Skeletal muscle satellite cell (primary cell): ENCODE measurements around the gene DDAH2.

Experiments
- H3K27me3 ChIP-seq: 2 replicates; pipeline ENCODE4 v1.7.0; 2013; ENCODE audit warnings: low read length; ENCODE audit not compliant: control insufficient read depth, insufficient read depth
- H3K36me3 ChIP-seq: 2 replicates; pipeline ENCODE4 v1.7.0; 2013; ENCODE audit warnings: mild to moderate bottlenecking, control low read depth, low read length; ENCODE audit not compliant: insufficient read depth
- H3K4me1 ChIP-seq: 2 replicates; pipeline ENCODE4 v1.7.0; 2013; ENCODE audit warnings: low read length; ENCODE audit not compliant: control insufficient read depth, insufficient read depth
- H3K4me2 ChIP-seq: 2 replicates; pipeline ENCODE4 v1.7.0; 2013; ENCODE audit warnings: mild to moderate bottlenecking, low read length
- H3K4me3 ChIP-seq: 2 replicates; pipeline ENCODE4 v1.7.0; 2013; ENCODE audit warnings: low read length
- H3K9ac ChIP-seq: 2 replicates; pipeline ENCODE4 v1.7.0; 2013; ENCODE audit warnings: mild to moderate bottlenecking, low read depth, low read length, moderate library complexity
- H3K9me3 ChIP-seq: replicated peaks from 2 replicates; pipeline ENCODE4 v1.7.0; 2013; ENCODE audit warnings: mild to moderate bottlenecking, control low read depth, low read length

Gene DDAH2

GRCh38 chr6:31691078-31691463 is 38.0 kb downstream of the DDAH2 start:
- H3K27me3 ChIP-seq = no peaks in the 10 kb centered on the region
- no peak overlapping the region for H3K4me3 ChIP-seq
- H3K4me1 ChIP-seq = no peaks in the 10 kb centered on the region
- H3K36me3 ChIP-seq = peaks cover 75% of the 10 kb centered on the region
- H3K9ac ChIP-seq = no peak overlapping the region
- H3K9me3 ChIP-seq = no peaks in the 10 kb centered on the region
- no peak overlapping the region for H3K4me2 ChIP-seq

DNA sequence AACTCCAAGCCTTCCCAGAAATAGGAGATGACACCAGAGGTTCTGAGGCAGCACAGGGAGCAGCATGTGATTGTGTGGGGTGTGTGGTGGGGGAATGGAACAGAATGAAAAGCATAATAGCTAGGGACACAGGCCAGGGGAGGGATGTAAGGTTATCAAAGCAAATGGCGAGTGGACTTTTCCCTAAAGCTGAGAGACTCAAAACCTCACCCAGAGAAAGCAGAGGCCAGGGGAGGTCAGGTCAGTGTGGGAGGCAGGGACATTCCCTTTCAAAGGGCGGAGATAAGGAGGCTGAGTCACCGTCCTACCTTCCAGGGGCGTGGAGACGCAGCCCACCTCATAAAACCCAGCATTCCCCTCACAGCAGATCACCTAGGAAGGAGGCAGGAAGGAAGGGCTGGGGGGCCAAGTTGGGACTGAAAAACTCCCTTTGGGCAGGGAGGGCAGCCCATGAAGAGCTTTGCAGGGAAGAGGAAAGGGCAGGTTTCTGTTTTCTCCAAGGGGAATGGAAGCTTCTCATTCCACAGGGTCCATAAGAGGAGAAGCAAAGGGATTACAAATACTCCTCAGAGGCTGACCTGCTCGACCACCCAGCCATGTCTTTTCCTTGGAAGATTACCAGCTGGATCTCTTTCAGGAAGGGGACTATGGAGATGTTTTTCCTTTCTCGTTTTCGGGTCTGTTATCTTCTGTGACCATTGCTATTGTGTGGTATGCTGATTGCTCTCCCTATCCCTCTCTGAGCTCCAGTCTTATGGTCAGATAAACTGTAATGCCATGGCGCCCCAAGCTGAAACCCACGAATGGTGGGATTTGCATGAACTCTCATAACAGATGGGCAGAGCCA is 38.6 kb downstream of the DDAH2 start:
- Histone ChIP-seq H3K27me3 (no peaks in the 10 kb centered on the region), H3K4me1 (no peaks in the 10 kb centered on the region), H3K9me3 (no peaks in the 10 kb centered on the region), H3K4me3 (no peak overlapping the region), H3K9ac (no peak overlapping the region), H3K4me2 (no peak overlapping the region), H3K36me3 (peaks cover 77% of the 10 kb centered on the region)

DNA sequence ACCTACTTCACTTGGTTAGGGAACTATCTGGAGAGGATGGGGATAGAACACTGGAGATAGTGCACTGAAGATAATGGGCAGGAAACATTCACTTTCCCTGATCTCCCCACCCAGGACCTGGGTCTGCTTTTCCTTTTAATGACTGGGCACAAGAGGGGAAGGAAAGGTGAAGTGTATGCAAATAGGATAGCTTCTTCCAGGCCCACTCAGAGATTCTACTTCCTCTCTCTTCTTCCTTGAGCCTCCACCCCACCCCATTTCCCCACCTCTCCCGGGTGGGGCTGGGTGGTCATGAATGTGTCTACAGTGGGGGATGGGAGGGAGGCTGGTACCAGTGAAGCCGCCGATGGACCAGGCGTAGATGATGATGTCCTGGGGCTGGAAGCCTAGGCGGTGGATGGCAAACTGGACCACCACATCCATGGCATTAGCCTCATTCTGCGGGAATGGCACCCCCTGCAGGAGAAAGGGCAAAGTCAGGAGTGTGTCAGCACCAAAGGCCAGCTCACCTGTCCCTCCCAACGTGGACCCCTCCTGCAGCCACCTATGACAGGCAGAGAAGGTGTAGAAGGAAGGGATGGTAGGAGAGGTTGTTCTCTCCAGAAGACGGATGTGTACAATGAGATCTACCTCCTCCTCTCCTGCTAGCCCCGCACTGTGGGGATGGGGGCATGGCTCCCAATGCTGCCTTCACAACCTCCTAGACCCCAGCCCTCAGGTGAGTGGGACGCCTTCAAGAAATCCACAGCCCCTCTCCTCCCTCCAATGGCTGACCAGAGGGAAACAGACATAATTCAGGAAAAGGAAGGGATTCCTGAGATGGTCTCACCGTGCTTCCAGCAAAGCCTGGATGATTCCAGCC is 39.6 kb downstream of the DDAH2 start:
- Histone ChIP-seq H3K4me3 (no peak overlapping the region), H3K9ac (no peak overlapping the region), H3K27me3 (no peaks in the 10 kb centered on the region), H3K9me3 (no peaks in the 10 kb centered on the region), H3K4me2 (no peak overlapping the region), H3K4me1 (no peaks in the 10 kb centered on the region), H3K36me3 (peaks cover 74% of the 10 kb centered on the region)

DNA sequence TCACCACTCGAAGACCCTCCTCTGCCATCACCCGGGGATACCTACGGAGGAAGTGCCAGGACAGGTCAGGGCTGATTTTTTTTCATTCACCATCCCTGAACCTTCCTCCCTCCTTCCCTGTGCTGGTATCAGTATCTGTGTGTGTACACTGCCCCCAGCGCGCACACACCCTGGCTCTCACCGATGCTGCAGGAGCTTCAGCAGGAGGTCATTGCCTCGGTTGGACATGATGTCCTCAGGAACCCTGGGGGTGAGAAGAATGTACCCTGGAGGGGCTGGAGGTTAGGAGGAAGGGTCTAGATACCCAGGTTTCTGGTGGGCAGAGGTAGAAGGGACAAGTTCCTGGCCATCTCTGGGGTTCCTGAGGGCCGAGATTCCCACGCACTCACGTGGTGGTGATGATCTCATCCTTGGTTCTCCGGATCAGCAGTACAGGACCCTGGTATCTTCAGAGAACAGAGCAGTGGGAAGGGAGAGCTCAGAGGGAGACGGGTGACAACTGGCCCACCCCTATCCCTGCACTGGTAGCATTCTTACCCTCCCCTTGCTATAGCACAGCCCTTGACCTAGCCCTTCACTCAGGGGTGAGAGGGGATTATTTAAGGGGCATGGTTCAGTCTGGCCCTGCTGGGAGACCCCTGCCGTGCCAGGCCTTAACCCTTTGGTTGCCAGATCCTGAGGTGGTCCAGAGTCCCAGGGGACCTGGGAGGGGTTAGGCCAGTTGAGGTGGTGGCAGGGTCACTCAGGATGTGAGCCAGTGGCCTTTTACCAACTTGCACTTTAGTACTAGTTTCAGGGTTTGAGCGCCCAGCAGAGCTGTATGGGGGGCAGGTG is 41.0 kb downstream of the DDAH2 start:
- H3K9ac ChIP-seq = no peak overlapping the region
- no peak overlapping the region for H3K4me3 ChIP-seq
- no peaks in the 10 kb centered on the region for H3K4me1 ChIP-seq
- no peak overlapping the region for H3K4me2 ChIP-seq
- H3K36me3 ChIP-seq = peaks cover 68% of the 10 kb centered on the region
- no peaks in the 10 kb centered on the region for H3K9me3 ChIP-seq
- no peaks in the 10 kb centered on the region for H3K27me3 ChIP-seq

DNA sequence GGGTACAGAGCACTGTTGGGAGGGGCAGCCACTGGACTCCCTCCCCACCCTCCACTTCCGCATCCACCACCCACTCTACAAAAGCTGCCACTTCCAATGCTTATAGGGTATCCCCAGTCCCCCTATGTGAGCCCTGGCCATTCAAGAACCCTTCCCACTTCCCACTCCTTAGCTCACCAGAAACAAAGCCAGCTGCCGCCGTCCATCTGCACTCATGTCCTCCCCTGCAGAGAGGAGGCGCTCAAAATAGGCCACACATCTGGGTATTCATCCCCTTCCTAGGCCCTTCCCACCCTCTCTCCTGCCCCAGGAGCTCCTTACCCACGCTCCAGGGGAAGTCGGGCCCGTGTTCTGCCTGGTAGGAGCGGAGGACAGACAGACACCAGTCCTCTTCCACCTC is 41.8 kb downstream of the DDAH2 start:
- H3K9me3 ChIP-seq = no peaks in the 10 kb centered on the region
- no peaks in the 10 kb centered on the region for H3K4me1 ChIP-seq
- H3K36me3 ChIP-seq = peaks cover 61% of the 10 kb centered on the region

DNA sequence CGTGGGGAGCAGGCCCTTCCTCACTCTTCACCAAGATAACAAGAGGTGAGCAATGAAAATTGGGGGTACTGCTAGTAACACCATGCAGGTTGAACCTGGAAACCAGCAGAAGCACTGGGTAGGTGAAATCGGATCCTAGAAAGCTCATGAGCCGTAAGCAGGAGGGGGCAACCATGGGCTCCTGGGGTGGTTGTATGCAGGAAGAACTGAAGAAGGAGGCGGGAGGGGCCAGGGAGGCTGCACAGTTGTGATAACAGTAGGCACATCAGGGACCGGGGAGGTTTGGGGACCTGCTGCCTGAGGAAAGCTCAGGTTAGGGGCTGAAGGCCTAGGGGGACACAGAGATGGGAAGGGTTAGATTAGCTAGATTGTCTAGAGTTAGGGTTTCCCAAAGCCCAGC is 42.6 kb downstream of the DDAH2 start:
- no peaks in the 10 kb centered on the region for H3K27me3 ChIP-seq
- H3K36me3 ChIP-seq = peaks cover 54% of the 10 kb centered on the region
- H3K4me2 ChIP-seq = no peak overlapping the region
- no peak overlapping the region for H3K9ac ChIP-seq
- H3K9me3 ChIP-seq = no peaks in the 10 kb centered on the region
- no peak overlapping the region for H3K4me3 ChIP-seq
- peaks cover 3% of the 10 kb centered on the region for H3K4me1 ChIP-seq

More for the DNA sequence above, 41.8 kb downstream of the DDAH2 start:
- no peak overlapping the region for H3K9ac ChIP-seq
- no peak overlapping the region for H3K4me3 ChIP-seq
- no peak overlapping the region for H3K4me2 ChIP-seq
- no peaks in the 10 kb centered on the region for H3K27me3 ChIP-seq

- H3K4me1 ChIP-seq = peaks cover 16% of the 10 kb centered on the region
- no peak overlapping the region for H3K4me3 ChIP-seq
- H3K4me2 ChIP-seq = no peak overlapping the region
- H3K9ac ChIP-seq = no peak overlapping the region
- no peaks in the 10 kb centered on the region for H3K27me3 ChIP-seq
- no peaks in the 10 kb centered on the region for H3K9me3 ChIP-seq
- H3K36me3 ChIP-seq = peaks cover 31% of the 10 kb centered on the region
Measured at GRCh38 chr6:31683591-31683990, 45.5 kb downstream of the DDAH2 start.

DNA sequence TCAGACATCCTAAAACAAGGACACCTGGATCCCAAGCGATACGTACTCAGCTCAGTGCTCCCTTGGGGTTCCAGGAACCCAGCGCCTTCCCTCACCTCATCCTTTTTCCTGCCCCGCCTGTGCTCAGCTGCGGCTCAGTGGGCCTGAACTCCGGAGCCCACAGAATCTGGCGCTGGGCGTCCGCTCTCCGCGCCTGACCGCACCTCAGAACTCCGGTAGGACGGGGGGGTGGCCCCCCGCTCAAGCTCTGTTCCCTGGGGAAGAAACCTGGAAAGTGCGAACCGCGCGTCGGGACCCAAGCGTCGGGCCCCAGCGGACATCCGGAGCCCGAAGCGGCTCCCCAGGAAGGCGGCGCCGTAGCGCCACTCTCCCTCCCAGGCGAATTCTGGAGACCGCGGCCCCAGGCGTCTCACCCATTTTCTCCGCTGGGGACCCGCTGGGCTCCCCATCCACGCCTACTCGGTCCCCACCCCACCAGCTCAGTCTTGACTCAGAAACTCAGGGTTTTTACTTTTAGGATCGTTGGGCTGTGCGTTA is 47.9 kb downstream of the DDAH2 start:
- Histone ChIP-seq H3K36me3 (peaks cover 7% of the 10 kb centered on the region), H3K9me3 (no peaks in the 10 kb centered on the region), H3K4me2 (peak overlapping the region; percentile 92), H3K9ac (peak overlapping the region; percentile 83), H3K4me3 (peak overlapping the region; percentile 70), H3K4me1 (peaks cover 16% of the 10 kb centered on the region), H3K27me3 (no peaks in the 10 kb centered on the region)

DNA sequence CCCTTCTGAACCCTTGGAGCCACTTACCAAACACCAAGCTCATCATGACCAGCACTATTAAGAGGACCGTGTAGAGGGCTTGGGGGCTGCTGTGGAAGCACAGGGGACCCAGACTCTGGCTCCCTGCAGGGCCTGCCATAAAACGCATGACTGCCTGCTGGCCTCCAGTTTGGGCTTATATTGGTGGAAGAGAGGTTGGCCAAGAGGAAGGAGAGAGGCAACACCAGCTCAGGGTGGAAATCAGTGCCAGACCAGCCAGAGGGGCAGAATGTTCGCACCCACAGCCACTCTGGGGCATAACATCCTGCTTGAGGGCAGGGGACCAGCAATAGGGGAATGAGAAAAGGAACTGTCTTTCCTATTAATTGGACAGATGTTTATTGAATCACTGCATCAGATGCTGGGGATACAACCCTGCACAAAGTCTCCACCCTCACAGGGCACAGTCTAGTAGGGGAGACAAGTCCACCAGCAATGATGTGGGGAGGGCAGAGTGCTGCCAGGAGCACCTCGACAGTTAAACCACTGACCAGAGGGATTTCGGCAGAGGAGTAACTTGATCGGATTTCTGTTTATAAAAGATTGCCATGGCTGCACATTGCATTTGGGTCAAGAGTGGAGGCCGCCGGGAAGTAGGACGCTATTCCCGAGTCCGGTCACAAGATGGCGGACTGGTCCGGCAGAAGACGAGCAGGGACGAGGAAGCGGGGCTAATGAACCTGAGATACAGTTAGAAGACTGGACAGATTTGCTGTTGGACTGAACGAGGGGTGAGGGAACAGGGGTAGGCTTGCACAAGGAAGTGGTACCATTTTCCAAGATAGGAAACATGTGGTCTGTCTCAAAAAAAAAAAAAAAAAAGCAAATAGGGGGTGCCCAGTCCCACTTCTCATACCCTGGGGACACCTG is 48.6 kb downstream of the DDAH2 start, which contains the start of gene LY6G5C:
Gene LY6G5C (minus strand): TSS at position 842 of the 909 bp plus-strand sequence. CDS start 694 bp downstream, at position 148.
- H3K4me1 ChIP-seq = peaks cover 16% of the 10 kb centered on the region
- H3K9me3 ChIP-seq = no peaks in the 10 kb centered on the region
- H3K9ac ChIP-seq = peak within 1 kb of the TSS; percentile 83
- peak within 1 kb of the TSS; percentile 92 for H3K4me2 ChIP-seq
- peaks cover 5% of the 10 kb centered on the region for H3K36me3 ChIP-seq
- no peaks in the 10 kb centered on the region for H3K27me3 ChIP-seq
- peak within 1 kb of the TSS; percentile 70 for H3K4me3 ChIP-seq

DNA sequence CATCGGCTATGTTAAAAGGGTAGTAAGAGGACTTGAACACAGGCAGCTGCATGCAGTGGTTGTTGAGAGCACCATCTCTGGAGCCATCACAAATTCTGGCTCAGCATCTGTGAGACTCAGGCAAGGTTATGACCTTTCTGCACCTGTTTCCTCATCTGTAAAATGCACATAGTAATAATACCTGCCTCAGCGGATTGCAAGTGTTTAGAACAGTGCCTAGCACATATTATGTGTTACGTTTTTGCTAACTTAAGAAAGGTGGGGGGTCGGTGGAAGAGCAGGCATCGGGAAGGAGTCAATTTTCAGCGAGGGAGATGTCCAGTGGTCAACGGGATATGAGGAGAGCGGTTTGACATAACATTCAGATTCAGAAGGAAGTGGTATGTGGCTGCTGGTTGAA is 51.1 kb downstream of the DDAH2 start:
- H3K4me1 ChIP-seq = peaks cover 16% of the 10 kb centered on the region
- no peak overlapping the region for H3K4me3 ChIP-seq
- H3K4me2 ChIP-seq = no peak overlapping the region
- no peaks in the 10 kb centered on the region for H3K27me3 ChIP-seq
- no peak overlapping the region for H3K9ac ChIP-seq
- no peaks in the 10 kb centered on the region for H3K9me3 ChIP-seq
- H3K36me3 ChIP-seq = peaks cover 8% of the 10 kb centered on the region
